SK-N-SH (cell line): Measurements from ENCODE around the gene ARID3A.
A peak's percentile ranks its signal among the peaks of the same experiment; 100 is the strongest.

Source experiments
- ELF1 ChIP-seq: IDR thresholded peaks from 2 replicates; pipeline ENCODE4 v1.4.0; 2012
- EP300 ChIP-seq, 2 experiments: IDR thresholded peaks; 2 replicates each; pipeline versions ENCODE4 v1.4.0 to v1.6.1; 2012; ENCODE audit warnings: borderline replicate concordance in 1 of 2, low read depth in 1 of 2, low read length in 1 of 2
- FOSL2 ChIP-seq: IDR thresholded peaks from 2 replicates; pipeline ENCODE4 v1.4.0; 2012; ENCODE audit warnings: low read depth, mild to moderate bottlenecking, moderate library complexity, borderline replicate concordance
- MEF2A ChIP-seq: IDR thresholded peaks from 2 replicates; pipeline ENCODE4 v1.4.0; 2012; ENCODE audit warnings: low read depth, borderline replicate concordance
- NFIC ChIP-seq: IDR thresholded peaks from 2 replicates; pipeline ENCODE4 v1.4.0; 2012; ENCODE audit warnings: borderline replicate concordance
- RCOR1 ChIP-seq: fragments of 150-350 bp; IDR thresholded peaks from 2 replicates; pipeline ENCODE4 v1.6.1; 2017; ENCODE audit warnings: antibody characterized with exemption, low read length
- RFX5 ChIP-seq: IDR thresholded peaks from 2 replicates; pipeline ENCODE4 v1.6.1; 2012; ENCODE audit warnings: mild to moderate bottlenecking, improper control_type of control experiment, low read length
- SIN3A ChIP-seq: IDR thresholded peaks from 2 replicates; pipeline ENCODE4 v1.6.1; 2012; ENCODE audit warnings: low read depth, mild to moderate bottlenecking, low read length, moderate library complexity, borderline replicate concordance
- SMC3 ChIP-seq: IDR thresholded peaks from 2 replicates; pipeline ENCODE4 v1.6.1; 2012; ENCODE audit warnings: low read depth, low read length, improper control_type of control experiment
- TAF1 ChIP-seq: IDR thresholded peaks from 2 replicates; pipeline ENCODE4 v1.6.1; 2012; ENCODE audit warnings: low read depth, mild to moderate bottlenecking, low read length, moderate library complexity, borderline replicate concordance
- TF ChIP-seq, protein P1 (sequence below): fragments of 200-600 bp; sonication (generic); IDR thresholded peaks from 2 replicates; pipeline ENCODE4 v1.6.1; 2017; ENCODE audit warnings: antibody characterized with exemption, mild to moderate bottlenecking, moderate library complexity
- TF ChIP-seq, protein P2 (sequence below): IDR thresholded peaks from 2 replicates; pipeline ENCODE4 v1.4.0; 2012; ENCODE audit warnings: low read depth, borderline replicate concordance
- TF ChIP-seq, protein P3 (sequence below): IDR thresholded peaks from 2 replicates; pipeline ENCODE4 v1.6.1; 2012; ENCODE audit warnings: mild to moderate bottlenecking, low read depth, low read length, moderate library complexity

DNA sequence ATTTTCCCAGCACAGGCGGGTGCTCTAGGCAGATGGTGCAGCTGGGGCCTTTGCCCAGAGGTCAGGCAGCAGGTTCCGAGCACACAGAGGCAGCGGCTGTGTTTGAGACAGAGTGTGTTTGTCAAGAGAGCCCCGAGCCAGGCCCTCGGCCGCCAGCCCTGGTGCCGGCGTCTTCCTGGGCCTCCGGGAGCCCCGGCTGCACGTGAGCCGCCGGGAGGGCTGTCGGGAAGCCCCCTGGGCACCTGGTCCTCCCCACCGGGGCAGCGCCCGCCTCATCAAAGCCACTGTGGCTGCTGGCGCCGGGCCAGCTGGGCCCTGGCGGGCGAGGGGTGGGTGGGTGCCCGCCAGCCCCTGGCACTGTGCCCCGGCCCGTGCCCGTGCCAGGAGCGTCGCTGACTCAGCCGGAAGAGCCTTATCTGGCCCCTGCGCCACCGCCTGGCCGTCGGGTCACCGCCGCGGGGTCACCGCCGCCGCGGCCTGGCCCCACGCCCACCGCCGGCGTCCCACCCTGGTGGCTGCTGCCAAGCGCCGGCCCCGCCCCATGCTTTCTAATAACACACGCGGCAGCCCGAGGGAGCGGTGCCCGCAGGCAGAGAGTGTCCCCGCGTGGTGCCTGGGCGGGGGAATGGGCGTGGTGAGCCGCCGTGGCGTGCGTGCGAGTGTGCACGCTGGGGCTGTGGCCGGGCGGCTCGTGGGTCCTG, 14.9 kb downstream of the ARID3A start:
- TF ChIP-seq, protein P1, sequence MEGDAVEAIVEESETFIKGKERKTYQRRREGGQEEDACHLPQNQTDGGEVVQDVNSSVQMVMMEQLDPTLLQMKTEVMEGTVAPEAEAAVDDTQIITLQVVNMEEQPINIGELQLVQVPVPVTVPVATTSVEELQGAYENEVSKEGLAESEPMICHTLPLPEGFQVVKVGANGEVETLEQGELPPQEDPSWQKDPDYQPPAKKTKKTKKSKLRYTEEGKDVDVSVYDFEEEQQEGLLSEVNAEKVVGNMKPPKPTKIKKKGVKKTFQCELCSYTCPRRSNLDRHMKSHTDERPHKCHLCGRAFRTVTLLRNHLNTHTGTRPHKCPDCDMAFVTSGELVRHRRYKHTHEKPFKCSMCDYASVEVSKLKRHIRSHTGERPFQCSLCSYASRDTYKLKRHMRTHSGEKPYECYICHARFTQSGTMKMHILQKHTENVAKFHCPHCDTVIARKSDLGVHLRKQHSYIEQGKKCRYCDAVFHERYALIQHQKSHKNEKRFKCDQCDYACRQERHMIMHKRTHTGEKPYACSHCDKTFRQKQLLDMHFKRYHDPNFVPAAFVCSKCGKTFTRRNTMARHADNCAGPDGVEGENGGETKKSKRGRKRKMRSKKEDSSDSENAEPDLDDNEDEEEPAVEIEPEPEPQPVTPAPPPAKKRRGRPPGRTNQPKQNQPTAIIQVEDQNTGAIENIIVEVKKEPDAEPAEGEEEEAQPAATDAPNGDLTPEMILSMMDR = no peak
- TF ChIP-seq NFIC = peak; percentile 98
- no peak for TF ChIP-seq SIN3A
- TF ChIP-seq FOSL2 = no peak; the same call in 1 of the 2 replicates
- TF ChIP-seq, protein P2, sequence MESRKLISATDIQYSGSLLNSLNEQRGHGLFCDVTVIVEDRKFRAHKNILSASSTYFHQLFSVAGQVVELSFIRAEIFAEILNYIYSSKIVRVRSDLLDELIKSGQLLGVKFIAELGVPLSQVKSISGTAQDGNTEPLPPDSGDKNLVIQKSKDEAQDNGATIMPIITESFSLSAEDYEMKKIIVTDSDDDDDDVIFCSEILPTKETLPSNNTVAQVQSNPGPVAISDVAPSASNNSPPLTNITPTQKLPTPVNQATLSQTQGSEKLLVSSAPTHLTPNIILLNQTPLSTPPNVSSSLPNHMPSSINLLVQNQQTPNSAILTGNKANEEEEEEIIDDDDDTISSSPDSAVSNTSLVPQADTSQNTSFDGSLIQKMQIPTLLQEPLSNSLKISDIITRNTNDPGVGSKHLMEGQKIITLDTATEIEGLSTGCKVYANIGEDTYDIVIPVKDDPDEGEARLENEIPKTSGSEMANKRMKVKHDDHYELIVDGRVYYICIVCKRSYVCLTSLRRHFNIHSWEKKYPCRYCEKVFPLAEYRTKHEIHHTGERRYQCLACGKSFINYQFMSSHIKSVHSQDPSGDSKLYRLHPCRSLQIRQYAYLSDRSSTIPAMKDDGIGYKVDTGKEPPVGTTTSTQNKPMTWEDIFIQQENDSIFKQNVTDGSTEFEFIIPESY = no peak
- TF ChIP-seq RFX5 = no peak
- TF ChIP-seq SMC3 = no peak
- no peak for TF ChIP-seq MEF2A
- TF ChIP-seq, protein P3, sequence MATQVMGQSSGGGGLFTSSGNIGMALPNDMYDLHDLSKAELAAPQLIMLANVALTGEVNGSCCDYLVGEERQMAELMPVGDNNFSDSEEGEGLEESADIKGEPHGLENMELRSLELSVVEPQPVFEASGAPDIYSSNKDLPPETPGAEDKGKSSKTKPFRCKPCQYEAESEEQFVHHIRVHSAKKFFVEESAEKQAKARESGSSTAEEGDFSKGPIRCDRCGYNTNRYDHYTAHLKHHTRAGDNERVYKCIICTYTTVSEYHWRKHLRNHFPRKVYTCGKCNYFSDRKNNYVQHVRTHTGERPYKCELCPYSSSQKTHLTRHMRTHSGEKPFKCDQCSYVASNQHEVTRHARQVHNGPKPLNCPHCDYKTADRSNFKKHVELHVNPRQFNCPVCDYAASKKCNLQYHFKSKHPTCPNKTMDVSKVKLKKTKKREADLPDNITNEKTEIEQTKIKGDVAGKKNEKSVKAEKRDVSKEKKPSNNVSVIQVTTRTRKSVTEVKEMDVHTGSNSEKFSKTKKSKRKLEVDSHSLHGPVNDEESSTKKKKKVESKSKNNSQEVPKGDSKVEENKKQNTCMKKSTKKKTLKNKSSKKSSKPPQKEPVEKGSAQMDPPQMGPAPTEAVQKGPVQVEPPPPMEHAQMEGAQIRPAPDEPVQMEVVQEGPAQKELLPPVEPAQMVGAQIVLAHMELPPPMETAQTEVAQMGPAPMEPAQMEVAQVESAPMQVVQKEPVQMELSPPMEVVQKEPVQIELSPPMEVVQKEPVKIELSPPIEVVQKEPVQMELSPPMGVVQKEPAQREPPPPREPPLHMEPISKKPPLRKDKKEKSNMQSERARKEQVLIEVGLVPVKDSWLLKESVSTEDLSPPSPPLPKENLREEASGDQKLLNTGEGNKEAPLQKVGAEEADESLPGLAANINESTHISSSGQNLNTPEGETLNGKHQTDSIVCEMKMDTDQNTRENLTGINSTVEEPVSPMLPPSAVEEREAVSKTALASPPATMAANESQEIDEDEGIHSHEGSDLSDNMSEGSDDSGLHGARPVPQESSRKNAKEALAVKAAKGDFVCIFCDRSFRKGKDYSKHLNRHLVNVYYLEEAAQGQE = 0 out of 2 replicates have a peak, but pooled peaks have one; percentile 9
- no peak for TF ChIP-seq TAF1
- no peak for TF ChIP-seq ELF1
- TF ChIP-seq RCOR1 = no peak
- peak; percentile 65 to 77; a peak in 3 of 4 replicates for TF ChIP-seq EP300 (IDR thresholded peaks at IDR 0.05; ENCODE audit: borderline replicate concordance in 1 of 2, low read depth in 1 of 2, low read length in 1 of 2)
